HL-60 (cell line): ENCODE data around the gene PRM3.

Source experiments
- DNase-seq, 2 experiments: peaks; one replicate each; pipeline ENCODE4 v3.0.0-alpha.2; 2010 to 2020; ENCODE audit warnings: low read depth in 1 of 2, low spot score in 1 of 2
- H3K27ac ChIP-seq: fragments of 250-450 bp; sonication (Bioruptor Pico); replicated peaks from 2 replicates; pipeline ENCODE4 v1.5.1; 2020; ENCODE audit warnings: mild to moderate bottlenecking, moderate library complexity
- H3K27me3 ChIP-seq: fragments of 250-450 bp; sonication (Bioruptor Pico); 2 replicates; pipeline ENCODE4 v1.5.1; 2021; ENCODE audit warnings: mild to moderate bottlenecking, moderate library complexity; ENCODE audit not compliant: insufficient read depth, poor library complexity, severe bottlenecking
- H3K4me3 ChIP-seq: replicated peaks from 2 replicates; pipeline ENCODE4 v1.5.1; 2011; ENCODE audit warnings: mild to moderate bottlenecking, control low read depth, low read length; ENCODE audit not compliant: insufficient read depth
- GABPA ChIP-seq: IDR thresholded peaks from 2 replicates; pipeline ENCODE4 v1.6.1; 2012; ENCODE audit warnings: low read depth
- POLR2AphosphoS5 ChIP-seq: IDR thresholded peaks from 2 replicates; pipeline ENCODE4 v1.6.1; 2012; ENCODE audit warnings: low read depth
- SPI1 ChIP-seq: IDR thresholded peaks from 2 replicates; pipeline ENCODE4 v1.6.1; 2012; ENCODE audit warnings: low read depth, mild to moderate bottlenecking, borderline replicate concordance
- TF ChIP-seq, protein P1 (sequence below): IDR thresholded peaks from one replicate; pipeline ENCODE4 v1.5.1; 2011; ENCODE audit warnings: low read length, control low read depth, inconsistent platforms; ENCODE audit not compliant: insufficient read depth
- TF ChIP-seq, protein P2 (sequence below): IDR thresholded peaks from 2 replicates; pipeline ENCODE4 v1.6.1; 2012; ENCODE audit warnings: low read depth; ENCODE audit not compliant: insufficient replicate concordance

PRM3 gene

DNA sequence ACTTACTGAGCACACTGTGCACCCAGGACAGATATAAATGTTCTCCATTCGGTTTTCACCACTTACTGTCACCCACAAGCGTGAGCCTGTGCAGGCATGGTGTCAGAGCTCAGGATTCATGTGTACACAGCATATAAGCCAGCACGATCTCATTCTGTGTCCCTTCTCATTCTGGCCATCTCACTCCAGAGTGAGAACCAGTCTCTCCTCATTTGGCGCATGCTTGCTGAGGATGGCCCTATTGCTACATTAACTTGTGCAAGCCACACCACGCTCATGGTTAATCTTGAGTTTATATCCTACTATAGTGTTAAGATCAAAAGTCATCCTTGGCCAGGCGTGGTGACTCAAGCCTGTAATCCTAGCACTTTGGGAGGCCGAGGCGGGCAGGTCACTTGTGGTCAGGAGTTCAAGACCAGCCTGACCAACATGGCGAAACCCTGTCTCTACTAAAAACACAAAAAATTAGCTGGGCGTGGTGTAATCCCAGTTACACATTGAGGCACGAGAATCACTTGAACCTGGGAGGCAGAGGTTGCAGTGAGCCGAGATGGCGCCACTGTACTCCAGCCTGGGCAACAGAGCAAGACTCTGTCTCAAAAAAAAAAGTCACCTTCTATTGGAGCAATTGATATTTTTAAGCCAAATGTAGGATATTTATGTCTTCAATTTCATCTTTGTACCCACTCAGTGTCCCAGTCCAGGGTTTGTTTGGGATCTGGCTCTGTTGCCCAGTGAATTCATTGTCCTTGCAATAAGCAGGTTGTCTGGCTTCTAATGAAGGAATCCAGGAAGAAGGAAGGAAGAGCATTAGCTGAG lies 38.3 kb downstream of the PRM3 start:
- TF ChIP-seq POLR2AphosphoS5, result no peak
- no peak for TF ChIP-seq GABPA
- TF ChIP-seq, protein P1, sequence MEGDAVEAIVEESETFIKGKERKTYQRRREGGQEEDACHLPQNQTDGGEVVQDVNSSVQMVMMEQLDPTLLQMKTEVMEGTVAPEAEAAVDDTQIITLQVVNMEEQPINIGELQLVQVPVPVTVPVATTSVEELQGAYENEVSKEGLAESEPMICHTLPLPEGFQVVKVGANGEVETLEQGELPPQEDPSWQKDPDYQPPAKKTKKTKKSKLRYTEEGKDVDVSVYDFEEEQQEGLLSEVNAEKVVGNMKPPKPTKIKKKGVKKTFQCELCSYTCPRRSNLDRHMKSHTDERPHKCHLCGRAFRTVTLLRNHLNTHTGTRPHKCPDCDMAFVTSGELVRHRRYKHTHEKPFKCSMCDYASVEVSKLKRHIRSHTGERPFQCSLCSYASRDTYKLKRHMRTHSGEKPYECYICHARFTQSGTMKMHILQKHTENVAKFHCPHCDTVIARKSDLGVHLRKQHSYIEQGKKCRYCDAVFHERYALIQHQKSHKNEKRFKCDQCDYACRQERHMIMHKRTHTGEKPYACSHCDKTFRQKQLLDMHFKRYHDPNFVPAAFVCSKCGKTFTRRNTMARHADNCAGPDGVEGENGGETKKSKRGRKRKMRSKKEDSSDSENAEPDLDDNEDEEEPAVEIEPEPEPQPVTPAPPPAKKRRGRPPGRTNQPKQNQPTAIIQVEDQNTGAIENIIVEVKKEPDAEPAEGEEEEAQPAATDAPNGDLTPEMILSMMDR, result no peak
- TF ChIP-seq, protein P2, sequence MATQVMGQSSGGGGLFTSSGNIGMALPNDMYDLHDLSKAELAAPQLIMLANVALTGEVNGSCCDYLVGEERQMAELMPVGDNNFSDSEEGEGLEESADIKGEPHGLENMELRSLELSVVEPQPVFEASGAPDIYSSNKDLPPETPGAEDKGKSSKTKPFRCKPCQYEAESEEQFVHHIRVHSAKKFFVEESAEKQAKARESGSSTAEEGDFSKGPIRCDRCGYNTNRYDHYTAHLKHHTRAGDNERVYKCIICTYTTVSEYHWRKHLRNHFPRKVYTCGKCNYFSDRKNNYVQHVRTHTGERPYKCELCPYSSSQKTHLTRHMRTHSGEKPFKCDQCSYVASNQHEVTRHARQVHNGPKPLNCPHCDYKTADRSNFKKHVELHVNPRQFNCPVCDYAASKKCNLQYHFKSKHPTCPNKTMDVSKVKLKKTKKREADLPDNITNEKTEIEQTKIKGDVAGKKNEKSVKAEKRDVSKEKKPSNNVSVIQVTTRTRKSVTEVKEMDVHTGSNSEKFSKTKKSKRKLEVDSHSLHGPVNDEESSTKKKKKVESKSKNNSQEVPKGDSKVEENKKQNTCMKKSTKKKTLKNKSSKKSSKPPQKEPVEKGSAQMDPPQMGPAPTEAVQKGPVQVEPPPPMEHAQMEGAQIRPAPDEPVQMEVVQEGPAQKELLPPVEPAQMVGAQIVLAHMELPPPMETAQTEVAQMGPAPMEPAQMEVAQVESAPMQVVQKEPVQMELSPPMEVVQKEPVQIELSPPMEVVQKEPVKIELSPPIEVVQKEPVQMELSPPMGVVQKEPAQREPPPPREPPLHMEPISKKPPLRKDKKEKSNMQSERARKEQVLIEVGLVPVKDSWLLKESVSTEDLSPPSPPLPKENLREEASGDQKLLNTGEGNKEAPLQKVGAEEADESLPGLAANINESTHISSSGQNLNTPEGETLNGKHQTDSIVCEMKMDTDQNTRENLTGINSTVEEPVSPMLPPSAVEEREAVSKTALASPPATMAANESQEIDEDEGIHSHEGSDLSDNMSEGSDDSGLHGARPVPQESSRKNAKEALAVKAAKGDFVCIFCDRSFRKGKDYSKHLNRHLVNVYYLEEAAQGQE, result no peak
- TF ChIP-seq SPI1, result no peak
- Histone ChIP-seq H3K27me3 (no peaks in the 10 kb centered on the region), H3K27ac (peak overlapping the region; percentile 48), H3K4me3 (no peak overlapping the region)
- peak; percentile 45 to 75 for DNase-seq

DNA sequence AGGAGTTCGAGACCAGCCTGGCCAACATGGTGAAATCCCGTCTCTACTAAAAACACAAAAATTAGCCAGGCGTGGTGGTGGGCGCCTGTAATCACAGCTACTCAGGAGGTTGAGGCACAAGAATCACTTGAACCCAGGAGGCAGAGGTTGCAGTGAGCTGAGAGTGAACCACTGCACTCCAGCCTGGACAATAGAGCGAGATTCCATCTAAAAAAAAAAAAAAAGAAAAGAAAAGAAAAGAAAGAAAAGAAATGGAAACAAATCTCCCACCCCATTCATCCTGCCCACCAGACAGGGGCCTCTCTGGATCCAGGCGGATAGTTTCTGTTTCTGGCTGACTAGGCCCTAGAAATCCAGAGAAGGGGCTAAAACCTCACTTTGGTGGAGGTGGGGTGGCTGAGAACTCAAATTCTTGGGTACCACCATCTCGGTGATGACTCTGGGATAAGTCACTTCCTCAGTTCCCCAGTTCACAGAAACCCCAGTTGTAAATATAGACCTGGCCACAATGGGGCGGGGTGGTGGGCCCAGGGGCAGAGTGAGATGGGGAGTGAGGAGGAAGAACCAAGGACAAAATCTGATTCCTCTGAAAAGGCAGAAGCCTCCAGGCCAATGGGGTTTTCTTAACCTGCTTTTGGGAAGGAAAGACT lies 39.6 kb downstream of the PRM3 start:
- no peaks in the 10 kb centered on the region for H3K27me3 ChIP-seq

More for the DNA sequence above, 39.6 kb downstream of the PRM3 start:
- Histone ChIP-seq H3K27ac (no peak overlapping the region), H3K4me3 (no peak overlapping the region)
- peak in 1 of 2 experiments; percentile 61 for DNase-seq
- TF ChIP-seq, protein P1, result no peak
- TF ChIP-seq SPI1, result peak; percentile 44; the same call in 1 of the 2 replicates
- TF ChIP-seq GABPA, result no peak
- TF ChIP-seq, protein P2, result no peak
